HG02763 (cell line): ENCODE measurements around the gene CX3CR1.
"Not testable (repeated sequence)": the region's sequence is repeated elsewhere in the genome, so short reads cannot be mapped to it uniquely, and the experiment has no call there.

ENCODE experiments used
- ATAC-seq: cut with Tn5 transposase; IDR thresholded peaks from one replicate; pipeline ENCODE4 v1.9.1; 2021; ENCODE audit warnings: mild to moderate bottlenecking, moderate library complexity; ENCODE audit not compliant: unreplicated experiment

Gene CX3CR1

DNA sequence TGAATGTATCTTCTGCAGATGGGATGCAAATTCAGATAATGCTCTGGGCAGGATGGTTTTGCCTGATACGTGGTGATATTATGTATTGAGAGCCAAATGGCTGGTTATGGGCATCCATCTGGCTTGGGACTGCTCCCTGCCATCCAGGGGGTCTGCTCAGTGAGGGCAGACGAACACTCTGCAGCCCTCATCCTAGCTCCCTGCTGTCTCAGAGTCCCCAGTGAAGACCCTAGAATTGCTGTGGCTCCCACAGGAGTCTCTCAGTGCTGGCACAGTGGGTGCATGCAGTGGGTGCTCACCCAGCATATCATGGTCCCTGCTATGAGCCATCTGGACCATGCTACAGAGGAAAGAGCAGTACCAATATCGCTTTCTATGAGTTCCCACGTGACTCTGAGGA is 10.3 kb downstream of the CX3CR1 start:
- ATAC-seq, result no peak

- no peak for ATAC-seq
Observed at GRCh38 chr3:39268549-39268900, 11.3 kb downstream of the CX3CR1 start.

- ATAC-seq, result no peak
Observed at GRCh38 chr3:39267631-39268548, 11.9 kb downstream of the CX3CR1 start.

- no peak for ATAC-seq
Observed at GRCh38 chr3:39264053-39264452, 15.8 kb downstream of the CX3CR1 start.

DNA sequence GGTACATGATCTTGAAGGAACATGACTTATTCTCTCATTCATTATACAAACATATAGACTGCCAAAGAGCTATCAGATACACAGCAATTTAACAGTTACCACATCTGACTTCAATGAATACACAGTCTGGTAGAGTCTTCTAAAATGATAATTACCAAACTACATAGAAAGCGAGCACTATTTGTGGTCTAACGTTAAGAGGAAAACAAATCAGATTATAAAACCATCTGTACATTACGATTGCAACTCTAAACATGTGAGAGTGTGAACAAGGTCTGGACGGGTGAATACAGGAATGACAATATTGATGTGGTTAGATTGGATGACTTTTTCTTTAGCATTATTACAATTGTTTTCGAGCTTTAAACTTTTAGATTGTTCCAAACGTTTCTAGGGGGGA is 16.3 kb downstream of the CX3CR1 start:
- ATAC-seq, result no peak

DNA sequence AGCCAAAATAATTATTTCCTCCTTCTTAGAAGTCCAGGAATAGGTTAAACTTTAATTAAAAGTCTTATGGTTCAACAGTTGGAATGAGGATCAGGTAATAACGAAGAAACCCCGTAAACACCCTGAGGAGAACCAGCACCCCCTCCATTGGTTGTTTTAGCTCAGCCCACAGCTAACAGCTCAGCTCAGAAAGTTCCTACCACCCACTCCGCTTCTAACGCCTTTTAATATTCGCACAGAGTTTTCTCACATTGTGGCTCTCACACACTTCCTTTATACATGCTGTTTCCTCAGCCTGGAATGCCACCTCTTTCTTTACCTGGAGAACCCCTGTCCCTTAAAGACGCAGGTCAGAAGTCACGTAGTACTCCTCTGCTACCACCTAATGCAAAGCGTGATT is 17.0 kb downstream of the CX3CR1 start:
- no peak for ATAC-seq

- no peak for ATAC-seq
Observed at GRCh38 chr3:39261726-39262125, 18.1 kb downstream of the CX3CR1 start.

- ATAC-seq, result no peak
Observed at GRCh38 chr3:39260957-39261356, 18.9 kb downstream of the CX3CR1 start.

GRCh38 chr3:39260318-39260717 is 19.5 kb downstream of the CX3CR1 start:
- no peak for ATAC-seq

DNA sequence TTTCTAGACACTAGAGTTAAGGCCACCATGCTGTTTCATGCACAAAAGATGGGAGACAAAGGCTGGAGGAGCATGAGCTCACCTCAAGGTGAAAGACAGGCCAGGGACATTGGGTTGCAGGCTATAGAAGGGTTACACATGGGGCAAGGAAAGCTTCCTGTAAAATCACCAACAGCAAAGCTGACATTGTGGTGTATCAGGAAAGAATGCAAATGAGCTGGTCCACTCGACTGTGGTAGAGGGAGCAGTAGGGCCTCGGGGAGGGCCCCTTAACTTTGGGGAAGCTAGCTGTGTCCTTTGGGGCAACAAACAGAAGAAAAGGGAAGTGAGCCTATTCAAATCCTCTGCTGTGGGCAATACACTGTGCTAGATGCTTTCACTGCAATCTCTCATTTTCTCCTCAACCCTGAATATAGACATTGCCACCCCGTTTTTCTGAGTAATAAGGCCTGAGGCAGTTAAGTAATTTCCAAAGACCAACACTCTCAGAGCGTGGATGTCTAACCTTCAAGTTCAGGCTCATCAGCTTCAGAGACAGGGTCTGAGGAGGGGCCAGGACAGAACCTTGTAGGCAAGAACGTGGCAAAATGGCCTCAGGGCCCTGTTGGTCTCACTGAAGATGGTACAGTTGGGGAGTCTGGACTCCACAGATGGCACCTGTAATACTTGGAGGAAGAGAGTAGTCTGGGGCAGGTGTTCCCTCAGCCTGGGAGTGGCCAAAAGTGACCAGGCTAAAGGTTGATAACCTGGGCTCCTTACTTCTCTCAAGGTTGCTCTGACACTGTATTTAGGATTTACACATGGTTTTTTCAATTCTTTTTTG is 24.1 kb downstream of the CX3CR1 start:
- peak; percentile 100 for ATAC-seq

DNA sequence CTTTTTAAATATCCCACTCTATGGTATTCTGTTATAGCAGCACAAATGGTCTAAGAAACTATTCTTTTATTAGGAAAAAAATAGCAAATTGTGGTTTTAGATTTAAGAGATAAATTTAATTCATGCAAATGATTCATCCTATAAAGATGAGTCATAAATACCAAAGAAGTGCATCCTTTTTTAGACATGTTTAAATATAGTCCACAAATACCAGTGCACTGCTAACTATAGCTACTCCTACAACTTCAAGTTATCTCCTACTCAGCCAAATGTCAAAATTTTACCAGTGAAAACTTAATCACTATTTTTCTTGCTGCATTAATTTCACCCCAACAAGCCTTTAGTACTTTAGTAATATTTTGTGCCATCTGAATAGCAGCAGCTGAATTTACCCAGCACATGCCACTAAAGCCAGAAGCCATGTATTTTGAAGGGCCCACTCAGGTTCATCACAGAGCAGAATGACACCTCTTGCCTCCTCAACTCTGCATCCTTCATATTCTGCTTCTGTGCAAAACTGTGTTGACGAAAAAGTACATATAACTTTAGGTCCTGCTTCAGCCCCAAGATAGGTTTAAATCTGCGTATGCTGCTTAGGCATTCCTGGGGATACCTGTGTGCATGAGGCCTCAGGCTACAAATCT is 24.9 kb downstream of the CX3CR1 start:
- no peak for ATAC-seq

DNA sequence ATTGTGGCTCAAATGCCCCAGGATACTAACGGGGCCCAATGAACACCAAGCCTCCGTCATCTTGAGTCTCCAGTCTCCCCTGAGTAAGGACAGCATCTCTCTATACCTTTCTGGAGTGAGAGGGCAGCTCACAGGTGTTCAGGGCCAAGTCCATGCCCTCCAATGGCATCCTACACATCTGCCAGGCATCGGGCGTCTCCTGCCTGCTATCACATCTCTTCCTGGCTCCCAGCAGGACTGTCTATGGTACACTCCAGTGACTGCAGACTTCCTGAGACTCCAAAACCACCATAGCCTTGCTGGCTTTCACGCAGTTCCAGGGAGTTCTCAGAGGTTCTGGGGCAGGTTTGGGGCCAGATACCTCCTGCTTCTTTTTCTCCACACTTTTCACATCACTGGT is 28.3 kb downstream of the CX3CR1 start:
- no peak for ATAC-seq

- no peak for ATAC-seq
Observed at GRCh38 chr3:39250116-39250747, 29.6 kb downstream of the CX3CR1 start.

GRCh38 chr3:39249453-39250115 is 30.3 kb downstream of the CX3CR1 start:
- no peak for ATAC-seq

DNA sequence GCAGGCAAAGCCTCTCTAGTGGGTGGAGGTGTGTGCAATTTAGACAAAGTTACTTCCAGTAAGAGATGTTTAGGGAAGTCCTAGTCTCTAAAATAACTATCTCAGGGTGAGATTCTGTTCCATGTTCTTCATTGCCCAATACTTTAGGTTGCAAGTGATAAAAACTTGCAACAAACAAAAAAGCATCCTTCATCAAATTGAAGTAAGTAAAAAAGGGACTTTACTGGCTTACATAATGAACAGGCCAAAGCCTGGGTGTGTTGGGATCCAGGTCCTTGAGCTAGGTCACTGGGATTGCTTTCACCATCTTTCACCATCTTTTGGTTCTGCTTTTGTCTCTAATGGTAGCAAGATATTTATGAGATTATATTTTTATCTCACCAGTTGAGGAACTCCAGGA is 38.3 kb downstream of the CX3CR1 start:
- ATAC-seq, result no peak

- ATAC-seq, result no peak
Observed at GRCh38 chr3:39237027-39237426, 42.8 kb downstream of the CX3CR1 start.

- no peak for ATAC-seq
Observed at GRCh38 chr3:39234651-39235050, 45.2 kb downstream of the CX3CR1 start.

DNA sequence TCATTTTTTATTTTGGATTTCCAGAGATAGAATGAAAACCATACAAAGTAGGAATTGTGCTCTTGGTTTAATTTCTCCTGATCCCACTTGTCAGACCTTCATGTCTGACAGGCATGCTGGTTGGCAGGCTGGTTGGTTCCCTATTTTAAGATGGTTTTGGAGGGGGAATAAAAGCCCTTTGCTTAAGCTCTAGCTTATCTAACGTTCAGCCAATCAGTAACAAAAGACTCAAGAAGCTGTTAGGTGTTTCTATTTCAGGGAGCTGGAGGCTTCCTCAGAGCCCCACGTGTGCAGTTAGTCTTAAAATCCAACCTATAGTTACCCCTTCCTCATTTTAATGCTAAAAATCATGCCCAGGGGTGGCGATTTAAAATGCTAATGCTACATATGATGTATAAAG is 47.0 kb downstream of the CX3CR1 start:
- no peak for ATAC-seq

DNA sequence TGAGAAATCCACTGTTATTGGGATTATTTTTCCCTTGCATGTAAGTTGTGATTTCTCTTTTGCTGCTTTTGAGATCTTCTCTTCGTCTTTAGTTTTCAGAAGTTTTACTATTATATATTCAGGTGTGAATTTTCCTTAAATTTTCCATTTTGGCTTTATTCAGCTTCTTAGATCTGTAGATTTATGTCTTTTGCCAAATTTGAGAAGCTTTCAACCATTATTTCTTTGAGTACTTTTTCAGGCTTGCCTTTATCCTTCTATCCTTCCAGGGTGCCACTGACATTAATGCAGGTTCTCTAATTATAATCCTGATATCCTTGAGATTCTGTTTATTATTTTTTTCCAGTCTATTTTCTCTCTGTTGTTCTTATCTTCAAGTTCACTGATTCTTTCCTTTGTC is 49.4 kb downstream of the CX3CR1 start:
- no peak for ATAC-seq

GRCh38 chr3:39228496-39228895 is 51.3 kb downstream of the CX3CR1 start:
- ATAC-seq, result no peak

- ATAC-seq, result not testable (repeated sequence)
Observed at GRCh38 chr3:39227596-39227995, 52.2 kb downstream of the CX3CR1 start.
